T-helper 2 cell treated with Interferon-gamma antibody and Interleukin-4, amounts not matched to agents 5 μg/mL and 100 μg/mL, for 36 hours (primary cell): ENCODE measurements around the gene CHEK1.
"Not testable (repeated sequence)": the region's sequence is repeated elsewhere in the genome, so short reads cannot be mapped to it uniquely, and the experiment has no call there.

Source experiments
- DNase-seq: peaks from one replicate; pipeline ENCODE4 v3.0.0; 2021; ENCODE audit warnings: low spot score
- H3K27ac Mint-ChIP-seq: one replicate; pipeline ENCODE4 v1.8.0; 2021; ENCODE audit warnings: mild to moderate bottlenecking, mixed read lengths
- H3K27me3 Mint-ChIP-seq: one replicate; pipeline ENCODE4 v1.8.0; 2021; ENCODE audit warnings: low read depth, mixed read lengths
- H3K36me3 Mint-ChIP-seq: one replicate; pipeline ENCODE4 v1.8.0; 2021; ENCODE audit warnings: low read depth, mixed read lengths
- H3K4me1 Mint-ChIP-seq: one replicate; pipeline ENCODE4 v1.8.0; 2021; ENCODE audit warnings: low read depth, mixed read lengths
- H3K4me3 Mint-ChIP-seq: one replicate; pipeline ENCODE4 v1.8.0; 2022; ENCODE audit warnings: mild to moderate bottlenecking, moderate library complexity, mixed read lengths
- H3K9me3 Mint-ChIP-seq: one replicate; pipeline ENCODE4 v1.8.0; 2021; ENCODE audit warnings: mixed read lengths

CHEK1 gene

GRCh38 chr11:125692887-125693286 is 67.9 kb downstream of the CHEK1 start:
- Mint-ChIP-seq H3K27ac (no peak overlapping the region), H3K4me3 (no peak overlapping the region), H3K4me1 (no peaks in the 10 kb centered on the region), H3K9me3 (no peaks in the 10 kb centered on the region), H3K27me3 (no peaks in the 10 kb centered on the region), H3K36me3 (no peaks in the 10 kb centered on the region)
- DNase-seq = no peak

DNA sequence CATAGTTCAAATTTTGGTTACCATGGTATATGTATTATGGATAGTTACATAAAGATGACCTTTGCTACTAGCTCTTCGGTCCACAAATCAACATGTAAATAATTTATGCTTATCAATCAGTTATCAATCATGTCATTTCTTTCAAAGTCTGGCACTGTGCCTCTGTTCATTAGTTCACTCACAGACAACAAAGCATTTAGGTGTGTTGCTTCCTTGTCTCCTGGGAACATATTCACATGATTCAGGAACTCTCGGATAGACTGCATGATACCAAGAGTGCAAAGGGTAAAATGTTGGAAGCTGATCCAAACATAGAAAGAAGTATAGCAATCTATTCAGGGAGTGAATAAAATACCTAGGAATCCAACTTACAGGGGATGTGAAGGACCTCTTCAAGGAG is 70.0 kb downstream of the CHEK1 start:
- DNase-seq = no peak
- no peaks in the 10 kb centered on the region for H3K9me3 Mint-ChIP-seq
- H3K27me3 Mint-ChIP-seq = no peaks in the 10 kb centered on the region
- H3K36me3 Mint-ChIP-seq = no peaks in the 10 kb centered on the region
- H3K4me1 Mint-ChIP-seq = no peaks in the 10 kb centered on the region
- H3K27ac Mint-ChIP-seq = no peak overlapping the region
- H3K4me3 Mint-ChIP-seq = no peak overlapping the region

DNA sequence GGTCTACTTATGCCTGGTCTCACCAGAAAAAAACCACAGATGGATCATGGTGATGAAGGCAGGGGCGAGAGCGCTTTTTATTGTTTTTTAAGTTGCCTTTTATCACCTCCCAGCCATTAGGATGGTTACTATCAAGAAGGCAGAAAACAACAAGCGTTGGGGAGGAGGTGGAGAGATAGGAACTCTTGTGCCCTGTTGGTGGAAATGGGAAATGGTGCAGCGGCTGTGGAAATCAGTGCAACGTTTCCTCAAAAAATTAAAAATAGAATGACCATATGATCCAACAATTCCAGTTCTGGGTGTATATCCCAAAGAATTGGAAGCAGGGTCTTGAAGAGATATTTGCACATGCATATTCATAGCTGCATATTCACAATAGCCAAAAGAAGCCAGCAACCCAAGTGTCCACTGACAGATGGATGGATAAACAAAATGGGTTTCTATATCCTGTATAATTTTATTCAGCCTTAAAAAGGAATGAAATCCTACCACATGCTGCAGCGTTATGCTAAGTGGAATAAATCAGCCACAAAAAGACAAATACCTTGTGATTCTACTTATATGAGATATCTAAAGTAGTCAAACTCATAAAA is 76.2 kb downstream of the CHEK1 start:
- Mint-ChIP-seq H3K36me3 (no peaks in the 10 kb centered on the region), H3K27me3 (no peaks in the 10 kb centered on the region)

DNA sequence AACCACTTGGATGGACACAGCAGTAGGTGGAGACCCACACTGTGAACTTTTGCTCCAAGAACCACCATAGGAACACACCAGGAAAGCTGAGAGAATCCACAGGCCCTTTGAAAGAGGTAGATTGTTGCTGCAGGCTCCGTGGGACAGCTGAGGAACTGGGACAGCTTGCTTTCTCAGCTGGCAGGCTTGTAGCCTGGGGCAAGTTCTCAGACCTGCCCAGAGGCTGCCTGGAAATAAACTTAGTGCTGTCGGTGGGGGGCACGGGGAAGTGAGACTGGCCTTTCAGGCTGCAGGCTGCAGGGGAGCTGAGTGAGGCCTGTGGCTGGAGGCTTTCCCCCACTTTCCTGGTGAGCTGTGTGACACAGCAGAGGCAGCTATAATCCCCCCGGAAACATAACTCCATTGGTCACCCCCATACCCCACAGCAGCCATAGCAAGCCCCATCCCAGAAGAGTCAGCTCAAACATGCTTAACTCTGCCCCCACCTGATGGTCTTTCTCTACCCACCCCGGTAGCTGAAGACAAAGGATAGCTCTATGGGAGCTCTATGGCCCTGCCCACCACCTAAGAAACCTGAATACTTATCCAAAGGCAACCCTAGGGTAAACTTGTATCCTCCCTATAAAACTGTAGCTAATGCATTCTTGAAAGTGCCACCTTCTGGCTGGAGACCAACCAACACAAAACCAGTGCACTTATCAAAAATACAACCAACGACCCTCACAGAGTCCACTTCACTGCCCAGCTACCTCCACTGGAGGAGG is 77.1 kb downstream of the CHEK1 start:
- H3K4me3 Mint-ChIP-seq = no peak overlapping the region
- H3K9me3 Mint-ChIP-seq = no peaks in the 10 kb centered on the region
- no peaks in the 10 kb centered on the region for H3K4me1 Mint-ChIP-seq
- H3K27ac Mint-ChIP-seq = no peak overlapping the region
- H3K36me3 Mint-ChIP-seq = no peaks in the 10 kb centered on the region
- no peak for DNase-seq
- no peaks in the 10 kb centered on the region for H3K27me3 Mint-ChIP-seq

More for the DNA sequence above, 76.2 kb downstream of the CHEK1 start:
- Mint-ChIP-seq H3K4me1 (no peaks in the 10 kb centered on the region), H3K4me3 (no peak overlapping the region), H3K9me3 (no peaks in the 10 kb centered on the region), H3K27ac (no peak overlapping the region)
- no peak for DNase-seq

- H3K4me1 Mint-ChIP-seq, H3K27me3 Mint-ChIP-seq, H3K4me3 Mint-ChIP-seq, H3K27ac Mint-ChIP-seq, H3K36me3 Mint-ChIP-seq, DNase-seq, H3K9me3 Mint-ChIP-seq: not testable (repeated sequence)
Measured at GRCh38 chr11:125704686-125705085, 79.7 kb downstream of the CHEK1 start.

DNA sequence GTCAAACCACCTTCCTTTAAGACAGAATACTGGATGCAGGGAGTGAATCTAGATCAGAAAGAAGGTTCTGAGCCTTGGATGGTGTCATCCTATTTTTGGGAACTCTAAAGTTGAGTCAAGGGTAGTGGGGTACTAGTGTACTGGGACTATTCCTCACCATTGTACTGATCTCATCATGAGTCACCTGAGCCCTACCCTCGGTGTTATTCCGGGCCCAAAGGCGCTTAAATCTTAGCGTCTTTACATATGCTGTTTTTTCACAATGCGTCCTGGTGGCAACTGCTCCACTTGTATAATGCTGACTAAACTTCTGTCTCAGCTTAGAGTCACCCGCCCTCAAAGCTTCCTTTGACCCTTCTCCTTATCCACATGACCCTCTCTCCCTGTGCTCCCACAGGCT is 95.8 kb downstream of the CHEK1 start:
- Mint-ChIP-seq H3K27ac (no peak overlapping the region), H3K4me1 (no peaks in the 10 kb centered on the region), H3K36me3 (no peaks in the 10 kb centered on the region)

GRCh38 chr11:125724125-125724524 is 99.2 kb downstream of the CHEK1 start:
- no peaks in the 10 kb centered on the region for H3K4me1 Mint-ChIP-seq
- H3K9me3 Mint-ChIP-seq = no peaks in the 10 kb centered on the region
- DNase-seq = no peak
- no peak overlapping the region for H3K27ac Mint-ChIP-seq
- no peaks in the 10 kb centered on the region for H3K36me3 Mint-ChIP-seq
- no peak overlapping the region for H3K4me3 Mint-ChIP-seq
- peaks cover 8% of the 10 kb centered on the region for H3K27me3 Mint-ChIP-seq

More for the DNA sequence above, 95.8 kb downstream of the CHEK1 start:
- Mint-ChIP-seq H3K27me3 (peaks cover 2% of the 10 kb centered on the region), H3K9me3 (no peaks in the 10 kb centered on the region), H3K4me3 (no peak overlapping the region)
- DNase-seq = no peak
